VCaP (cell line): ENCODE data around the gene ANXA5.

ENCODE experiments used
- H3K27ac ChIP-seq: fragments of 450-650 bp; 2 replicates; pipeline ENCODE4 v1.5.1; 2017
- TF ChIP-seq, protein P1 (sequence below): fragments of 450-650 bp; conservative IDR thresholded peaks from 2 replicates; pipeline ENCODE4 v1.5.1; 2017; ENCODE audit warnings: mild to moderate bottlenecking, moderate library complexity

The ANXA5 gene

DNA sequence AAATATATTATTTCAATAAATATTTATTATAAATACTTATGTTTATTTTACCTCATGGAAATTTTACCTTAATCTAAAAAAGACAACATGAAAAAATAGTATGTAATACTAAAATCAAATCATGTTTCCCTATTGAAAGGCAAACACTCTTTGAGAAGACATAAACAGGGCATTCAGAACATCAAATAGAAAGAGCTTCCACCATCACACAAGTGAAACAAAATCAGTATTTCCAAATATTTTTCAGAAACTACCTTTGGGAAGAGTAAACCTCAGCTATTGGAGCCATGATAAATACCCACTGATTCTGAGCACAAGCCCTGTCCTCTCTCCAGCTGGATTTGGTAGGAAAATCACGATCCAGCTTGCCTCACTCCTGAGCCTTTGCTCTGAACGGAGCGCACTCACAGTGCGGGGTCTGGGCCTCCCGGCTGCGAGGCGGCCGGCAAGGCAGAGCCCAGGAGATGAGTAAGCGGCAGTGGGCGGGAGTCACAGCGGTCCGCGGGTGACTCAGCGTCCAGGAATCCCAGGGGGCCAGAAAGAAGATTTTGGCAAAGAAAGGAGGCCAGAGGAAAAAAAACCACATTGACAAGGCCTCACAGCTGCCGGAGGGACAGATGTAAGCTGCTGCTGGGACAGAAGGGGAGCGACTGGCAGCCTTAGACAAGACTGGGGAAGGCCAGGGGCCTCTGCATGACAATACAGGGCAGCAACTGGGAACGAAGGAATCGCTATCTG lies 14.7 kb upstream of the ANXA5 start:
- TF ChIP-seq, protein P1, sequence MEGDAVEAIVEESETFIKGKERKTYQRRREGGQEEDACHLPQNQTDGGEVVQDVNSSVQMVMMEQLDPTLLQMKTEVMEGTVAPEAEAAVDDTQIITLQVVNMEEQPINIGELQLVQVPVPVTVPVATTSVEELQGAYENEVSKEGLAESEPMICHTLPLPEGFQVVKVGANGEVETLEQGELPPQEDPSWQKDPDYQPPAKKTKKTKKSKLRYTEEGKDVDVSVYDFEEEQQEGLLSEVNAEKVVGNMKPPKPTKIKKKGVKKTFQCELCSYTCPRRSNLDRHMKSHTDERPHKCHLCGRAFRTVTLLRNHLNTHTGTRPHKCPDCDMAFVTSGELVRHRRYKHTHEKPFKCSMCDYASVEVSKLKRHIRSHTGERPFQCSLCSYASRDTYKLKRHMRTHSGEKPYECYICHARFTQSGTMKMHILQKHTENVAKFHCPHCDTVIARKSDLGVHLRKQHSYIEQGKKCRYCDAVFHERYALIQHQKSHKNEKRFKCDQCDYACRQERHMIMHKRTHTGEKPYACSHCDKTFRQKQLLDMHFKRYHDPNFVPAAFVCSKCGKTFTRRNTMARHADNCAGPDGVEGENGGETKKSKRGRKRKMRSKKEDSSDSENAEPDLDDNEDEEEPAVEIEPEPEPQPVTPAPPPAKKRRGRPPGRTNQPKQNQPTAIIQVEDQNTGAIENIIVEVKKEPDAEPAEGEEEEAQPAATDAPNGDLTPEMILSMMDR, result no peak
- no peak overlapping the region for H3K27ac ChIP-seq

DNA sequence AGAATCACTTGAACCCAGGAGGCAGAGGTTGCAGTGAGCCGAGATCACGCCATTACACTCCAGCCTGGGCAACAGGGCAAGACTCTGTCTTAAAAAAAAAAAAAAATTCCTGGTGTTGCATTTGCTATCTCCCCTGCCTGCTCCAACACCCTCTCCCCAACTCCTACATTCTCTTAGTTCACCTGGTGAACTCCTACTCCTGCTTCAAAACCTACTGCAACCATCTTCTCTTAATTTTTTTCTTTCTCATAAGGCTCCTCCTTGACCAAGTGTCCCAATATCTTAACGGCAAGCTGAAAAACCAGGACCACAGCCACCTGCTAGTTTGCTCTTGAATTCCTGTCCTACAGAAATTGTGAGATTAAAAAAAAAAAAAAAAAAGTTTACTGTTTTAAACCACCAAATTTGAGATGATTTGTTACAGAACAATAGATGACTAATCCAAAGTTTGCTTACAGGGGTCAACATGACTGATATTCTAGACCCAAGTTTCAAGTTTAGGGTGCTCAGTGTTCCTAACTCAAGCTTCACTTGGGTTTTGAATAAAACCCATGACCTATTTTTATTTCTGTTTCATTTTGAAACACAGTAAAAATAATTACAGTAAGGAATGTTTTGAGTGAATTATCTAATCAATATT lies 13.1 kb upstream of the ANXA5 start:
- no peak overlapping the region for H3K27ac ChIP-seq
- TF ChIP-seq, protein P1, result no peak

DNA sequence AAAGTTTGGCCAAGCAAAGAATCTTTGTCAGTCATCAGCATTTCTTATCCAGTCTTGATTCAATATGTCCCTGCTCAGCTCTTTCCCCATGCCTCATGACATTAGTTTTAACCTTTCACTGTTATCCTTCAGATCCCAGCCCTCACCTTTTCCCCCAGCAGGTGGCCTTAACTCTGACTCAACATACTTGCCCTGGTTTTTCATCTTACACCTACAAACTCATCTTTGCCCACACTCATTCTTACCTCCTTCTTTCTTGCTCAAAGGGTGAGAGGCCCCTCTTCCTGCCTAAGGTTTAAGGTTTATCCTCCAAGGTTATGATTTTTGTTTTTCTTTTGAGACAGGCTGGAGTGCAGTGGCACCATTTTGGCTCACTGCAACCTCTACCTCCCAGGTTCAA lies 10.6 kb upstream of the ANXA5 start:
- TF ChIP-seq, protein P1, result no peak
- no peak overlapping the region for H3K27ac ChIP-seq

DNA sequence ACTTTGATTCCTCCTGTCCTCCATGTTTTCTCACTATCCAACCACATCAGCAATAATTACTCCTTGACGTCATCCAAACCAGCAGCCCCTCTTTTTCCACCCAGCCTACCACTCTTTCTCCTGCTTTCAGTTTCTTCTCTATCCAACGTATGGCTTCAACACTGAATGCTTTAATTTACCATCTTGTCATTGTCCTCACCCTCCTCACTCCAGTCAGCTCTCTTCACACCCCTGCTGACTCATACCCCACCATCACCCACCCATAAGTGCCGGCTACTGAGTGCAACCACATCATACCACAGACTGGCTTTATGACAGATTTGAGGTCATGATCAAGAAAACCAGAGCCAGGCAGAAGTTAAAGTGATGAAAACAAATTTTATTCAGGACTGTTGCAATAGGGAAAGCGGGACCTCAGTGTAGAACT lies 9.8 kb upstream of the ANXA5 start:
- TF ChIP-seq, protein P1, result no peak
- H3K27ac ChIP-seq, result no peak overlapping the region

DNA sequence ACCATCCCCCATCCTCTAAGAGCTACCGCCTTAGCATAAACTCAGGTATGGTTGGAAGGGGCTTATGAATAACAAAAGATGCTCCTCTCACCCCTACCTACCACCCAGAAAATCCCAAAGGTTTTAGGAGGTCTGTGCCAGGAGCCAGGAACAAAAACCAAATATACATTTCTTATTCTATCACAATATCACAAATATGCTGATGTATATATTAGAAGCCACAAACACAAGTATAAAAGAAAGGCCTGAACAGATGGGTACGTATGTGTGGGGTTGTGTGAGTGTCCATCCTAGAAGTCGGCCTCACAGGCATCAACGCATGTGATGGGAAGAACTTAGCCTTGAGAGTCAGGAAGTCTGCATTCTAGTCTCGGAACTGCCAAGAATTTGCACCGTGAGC lies 8.7 kb upstream of the ANXA5 start:
- H3K27ac ChIP-seq, result no peak overlapping the region
- TF ChIP-seq, protein P1, result no peak

DNA sequence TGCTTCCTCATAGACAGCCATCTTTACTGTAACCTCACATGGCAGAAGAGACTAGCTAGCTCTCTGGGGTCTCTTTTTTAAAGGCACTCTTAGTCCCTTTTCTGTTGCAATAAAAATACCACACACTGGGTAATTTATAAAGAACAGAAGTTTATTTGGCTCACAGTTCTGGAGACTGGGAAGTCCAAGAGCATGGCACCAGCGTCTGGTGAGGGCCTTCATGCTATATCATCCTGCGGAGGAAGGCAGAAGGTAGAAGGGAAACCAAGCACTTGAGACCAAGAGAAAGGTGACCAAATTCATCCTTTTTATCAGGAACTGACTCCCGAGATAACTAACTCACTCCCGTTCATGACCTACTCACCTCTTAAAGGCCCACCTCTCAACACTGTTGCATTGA lies 5.4 kb upstream of the ANXA5 start:
- no peak overlapping the region for H3K27ac ChIP-seq
- TF ChIP-seq, protein P1, result no peak

DNA sequence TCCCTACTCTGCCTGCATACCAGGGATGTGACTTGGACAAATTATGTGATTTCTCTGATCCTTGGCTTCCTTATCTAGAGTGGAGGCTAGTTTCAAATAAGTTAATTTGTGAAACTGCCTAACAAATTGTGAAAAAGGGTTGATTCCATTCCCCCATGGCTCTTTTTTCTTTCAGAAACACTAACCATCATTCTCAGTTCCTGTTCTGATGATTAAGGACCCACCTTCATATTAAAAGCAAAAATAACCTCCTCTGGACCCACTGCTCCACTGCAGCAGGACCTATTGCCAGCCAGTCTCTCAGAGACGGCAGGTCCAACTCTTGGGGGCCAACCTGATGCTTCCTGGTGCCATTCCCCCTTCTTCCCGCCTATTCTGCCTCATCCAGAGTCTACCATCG lies 4.5 kb upstream of the ANXA5 start:
- no peak overlapping the region for H3K27ac ChIP-seq
- TF ChIP-seq, protein P1, result no peak
